GM10266 (cell line): ENCODE results near the gene PCDHB14.
"Not testable (repeated sequence)": the region's sequence is repeated elsewhere in the genome, so short reads cannot be mapped to it uniquely, and the experiment has no call there.

Source experiments
- DNase-seq: peaks from one replicate; pipeline ENCODE4 v3.0.0; 2012; ENCODE audit errors: extremely low spot score
- CTCF ChIP-seq: IDR thresholded peaks from 2 replicates; pipeline ENCODE4 v1.5.1; 2012; ENCODE audit warnings: mild to moderate bottlenecking, low read depth; ENCODE audit not compliant: control insufficient read depth, insufficient read depth; ENCODE audit errors: missing control alignments

Gene PCDHB14

GRCh38 chr5:141236516-141237313, 13.6 kb downstream of the PCDHB14 start:
- TF ChIP-seq CTCF, result no peak
- no peak for DNase-seq

- no peak for TF ChIP-seq CTCF
Measured at GRCh38 chr5:141241496-141241895, 18.4 kb downstream of the PCDHB14 start.

GRCh38 chr5:141245250-141245717, 22.1 kb downstream of the PCDHB14 start, which contains the start of gene PCDHB15:
Gene PCDHB15, plus strand, starts transcription at chr5:141245395. Its CDS starts 184 bp downstream, at chr5:141245579.
- DNase-seq, result no peak

More at GRCh38 chr5:141241496-141241895, 18.4 kb downstream of the PCDHB14 start:
- DNase-seq, result no peak

GRCh38 chr5:141246971-141247370, 23.8 kb downstream of the PCDHB14 start:
- DNase-seq, result not testable (repeated sequence)

More at GRCh38 chr5:141245250-141245717, 22.1 kb downstream of the PCDHB14 start, which contains the start of gene PCDHB15:
- no peak for TF ChIP-seq CTCF

- not testable (repeated sequence) for DNase-seq
Measured at GRCh38 chr5:141247434-141247833, 24.3 kb downstream of the PCDHB14 start.

- DNase-seq, result no peak
Measured at GRCh38 chr5:141250576-141250975, 27.4 kb downstream of the PCDHB14 start.

GRCh38 chr5:141258464-141258863, 35.3 kb downstream of the PCDHB14 start:
- TF ChIP-seq CTCF, result no peak
- no peak for DNase-seq

More at GRCh38 chr5:141250576-141250975, 27.4 kb downstream of the PCDHB14 start:
- no peak for TF ChIP-seq CTCF

GRCh38 chr5:141258948-141259347, 35.8 kb downstream of the PCDHB14 start:
- DNase-seq, result no peak

More at GRCh38 chr5:141258948-141259347, 35.8 kb downstream of the PCDHB14 start:
- no peak for TF ChIP-seq CTCF
